GM19239 (cell line): Measurements from ENCODE around the gene PCDH9.

Experiments
- DNase-seq: peaks from one replicate; pipeline ENCODE4 v3.0.0; 2011; ENCODE audit warnings: low spot score; ENCODE audit not compliant: insufficient read length
- FAIRE-seq: peaks from 2 replicates; lab custom pipeline; 2011; peaks lifted over from hg19 to GRCh38; lab: Jason Lieb, UNC

Gene PCDH9, protein sequence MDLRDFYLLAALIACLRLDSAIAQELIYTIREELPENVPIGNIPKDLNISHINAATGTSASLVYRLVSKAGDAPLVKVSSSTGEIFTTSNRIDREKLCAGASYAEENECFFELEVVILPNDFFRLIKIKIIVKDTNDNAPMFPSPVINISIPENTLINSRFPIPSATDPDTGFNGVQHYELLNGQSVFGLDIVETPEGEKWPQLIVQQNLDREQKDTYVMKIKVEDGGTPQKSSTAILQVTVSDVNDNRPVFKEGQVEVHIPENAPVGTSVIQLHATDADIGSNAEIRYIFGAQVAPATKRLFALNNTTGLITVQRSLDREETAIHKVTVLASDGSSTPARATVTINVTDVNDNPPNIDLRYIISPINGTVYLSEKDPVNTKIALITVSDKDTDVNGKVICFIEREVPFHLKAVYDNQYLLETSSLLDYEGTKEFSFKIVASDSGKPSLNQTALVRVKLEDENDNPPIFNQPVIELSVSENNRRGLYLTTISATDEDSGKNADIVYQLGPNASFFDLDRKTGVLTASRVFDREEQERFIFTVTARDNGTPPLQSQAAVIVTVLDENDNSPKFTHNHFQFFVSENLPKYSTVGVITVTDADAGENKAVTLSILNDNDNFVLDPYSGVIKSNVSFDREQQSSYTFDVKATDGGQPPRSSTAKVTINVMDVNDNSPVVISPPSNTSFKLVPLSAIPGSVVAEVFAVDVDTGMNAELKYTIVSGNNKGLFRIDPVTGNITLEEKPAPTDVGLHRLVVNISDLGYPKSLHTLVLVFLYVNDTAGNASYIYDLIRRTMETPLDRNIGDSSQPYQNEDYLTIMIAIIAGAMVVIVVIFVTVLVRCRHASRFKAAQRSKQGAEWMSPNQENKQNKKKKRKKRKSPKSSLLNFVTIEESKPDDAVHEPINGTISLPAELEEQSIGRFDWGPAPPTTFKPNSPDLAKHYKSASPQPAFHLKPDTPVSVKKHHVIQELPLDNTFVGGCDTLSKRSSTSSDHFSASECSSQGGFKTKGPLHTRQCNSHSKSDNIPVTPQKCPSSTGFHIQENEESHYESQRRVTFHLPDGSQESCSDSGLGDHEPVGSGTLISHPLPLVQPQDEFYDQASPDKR (N-terminal part only)

DNA sequence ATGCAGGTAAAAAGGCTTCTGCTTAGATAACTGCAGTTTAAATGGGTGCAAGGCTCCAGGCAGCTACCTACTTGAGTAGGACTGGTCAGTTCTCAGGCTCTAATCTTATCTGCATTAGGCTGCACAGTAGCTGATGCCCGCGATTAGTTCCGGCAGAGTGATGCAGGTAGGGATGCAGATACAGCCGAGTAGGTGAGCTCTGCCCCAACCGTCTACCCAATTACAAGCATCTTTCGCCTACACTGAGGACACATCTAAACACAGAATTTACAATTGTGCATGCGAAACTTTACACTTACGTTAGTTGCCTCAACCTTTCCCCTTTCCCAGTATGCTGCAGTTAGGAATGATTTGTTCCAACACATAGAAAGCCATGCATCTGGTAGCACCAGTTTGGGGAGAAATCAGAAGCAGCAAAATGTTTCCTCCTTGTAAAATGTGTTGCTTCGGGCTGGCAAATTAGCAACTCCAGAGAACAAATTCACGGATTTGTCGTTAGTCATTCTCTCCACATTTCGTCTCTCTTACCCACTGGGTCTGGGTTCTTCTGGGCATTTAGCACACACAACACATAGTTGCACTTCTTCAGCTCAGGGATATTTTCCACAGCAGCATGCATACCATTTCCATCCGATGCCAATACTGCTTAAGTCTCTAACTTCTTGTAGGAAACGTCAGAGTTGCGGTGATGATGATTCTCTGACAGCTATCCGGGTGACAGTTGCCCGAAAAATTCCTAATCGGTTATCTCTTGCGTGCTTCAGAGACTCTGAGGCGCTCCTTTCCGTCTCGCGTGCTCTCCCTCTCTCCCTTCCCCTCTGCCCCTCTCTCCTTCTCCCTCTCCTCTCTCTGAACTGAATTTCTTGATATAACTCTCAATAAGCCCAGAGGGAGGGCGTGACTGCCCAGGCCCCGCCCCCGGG, at the start of gene PCDH9:
Gene PCDH9, minus strand, starts transcription at position 856 of the 923 bp plus-strand sequence. CDS start 1,896 bp downstream, outside the sequence.
- FAIRE-seq (no peak), DNase-seq (no peak)

DNA sequence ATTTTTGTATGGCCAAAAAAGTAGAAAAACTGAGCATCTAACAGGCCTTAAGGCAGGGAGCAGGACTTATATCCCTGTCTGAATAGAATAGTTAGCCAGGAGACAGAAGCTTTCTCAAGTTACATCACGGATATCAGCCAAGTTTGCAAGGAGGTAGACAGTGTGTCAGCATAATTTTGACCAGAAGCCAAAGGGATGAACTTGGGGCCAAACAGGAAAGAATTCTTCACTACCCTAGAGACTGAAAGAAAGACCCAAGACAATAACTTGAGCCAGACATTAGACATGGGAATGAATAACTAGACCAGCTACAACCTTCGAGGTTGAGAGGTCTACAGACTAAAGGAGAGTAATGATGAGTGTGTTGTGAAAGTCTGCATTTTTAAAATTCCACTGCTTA, 48.1 kb upstream of the PCDH9 start:
- no peak for FAIRE-seq
- DNase-seq, result no peak

DNA sequence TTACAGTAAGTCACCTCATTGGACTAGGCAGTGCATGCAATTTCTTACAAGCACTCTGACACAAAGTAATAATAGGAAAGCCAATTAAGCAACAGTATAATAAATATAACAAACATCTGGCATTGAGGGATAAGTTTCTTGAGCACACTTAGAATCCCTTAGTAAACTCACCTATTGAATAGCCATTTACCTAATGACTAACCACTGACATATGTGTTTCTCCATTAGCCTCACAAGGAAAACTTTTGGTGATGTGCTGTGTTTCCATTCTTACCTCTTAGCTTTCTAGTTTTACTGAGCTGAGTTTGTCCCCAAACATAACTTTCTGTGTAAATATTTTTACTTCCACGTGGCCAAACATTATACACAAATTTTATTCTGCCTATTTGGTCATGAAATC, 47.4 kb upstream of the PCDH9 start:
- FAIRE-seq (no peak), DNase-seq (no peak)

DNA sequence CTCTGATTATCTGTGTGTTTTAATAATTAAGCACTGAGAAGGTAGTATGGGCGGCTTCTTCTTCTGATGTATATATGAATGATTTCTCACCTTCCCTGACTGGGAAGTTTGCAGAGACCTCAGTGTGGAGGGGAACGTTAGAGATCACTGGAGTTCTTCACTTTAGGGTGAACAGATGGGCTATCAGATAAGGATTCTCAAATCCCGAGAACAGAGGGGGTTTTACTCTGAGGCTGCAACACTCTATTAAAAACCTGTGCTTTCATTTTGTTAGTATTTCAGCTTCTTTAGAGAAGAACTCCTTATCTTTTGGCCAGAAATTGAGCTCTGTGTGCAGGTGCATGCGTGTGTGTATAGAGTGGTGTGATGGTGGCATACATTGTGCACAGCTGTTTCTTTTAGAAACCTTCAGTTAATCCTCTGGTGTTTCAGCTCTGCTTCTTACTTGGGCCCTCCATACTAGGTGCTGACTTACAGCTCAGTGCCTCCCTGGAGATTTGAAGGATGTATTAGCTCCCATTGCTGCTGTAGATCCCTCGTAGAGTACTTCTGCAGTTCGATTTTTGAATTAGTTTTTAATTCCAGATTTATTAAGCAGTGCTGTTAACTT, 45.3 kb upstream of the PCDH9 start:
- no peak for FAIRE-seq
- DNase-seq, result no peak

DNA sequence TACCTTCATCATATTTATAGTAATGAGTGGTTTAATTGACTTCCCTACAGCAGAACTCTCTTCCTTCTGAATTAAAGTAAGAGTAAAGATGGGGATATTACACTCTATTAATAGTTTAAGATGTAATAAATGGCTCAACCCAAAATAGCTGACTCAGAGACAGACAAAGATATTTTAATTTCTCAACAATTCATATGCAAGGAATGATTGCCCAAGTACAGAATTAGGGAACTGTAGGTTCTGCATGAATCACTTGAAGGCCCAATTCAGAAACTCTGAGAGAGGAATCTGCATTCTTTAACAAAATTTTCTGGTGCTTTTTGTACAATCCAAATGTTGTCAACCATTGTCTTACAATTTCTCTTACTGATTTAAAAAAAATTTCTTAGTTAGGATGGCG, 42.9 kb upstream of the PCDH9 start:
- DNase-seq (no peak), FAIRE-seq (no peak)

DNA sequence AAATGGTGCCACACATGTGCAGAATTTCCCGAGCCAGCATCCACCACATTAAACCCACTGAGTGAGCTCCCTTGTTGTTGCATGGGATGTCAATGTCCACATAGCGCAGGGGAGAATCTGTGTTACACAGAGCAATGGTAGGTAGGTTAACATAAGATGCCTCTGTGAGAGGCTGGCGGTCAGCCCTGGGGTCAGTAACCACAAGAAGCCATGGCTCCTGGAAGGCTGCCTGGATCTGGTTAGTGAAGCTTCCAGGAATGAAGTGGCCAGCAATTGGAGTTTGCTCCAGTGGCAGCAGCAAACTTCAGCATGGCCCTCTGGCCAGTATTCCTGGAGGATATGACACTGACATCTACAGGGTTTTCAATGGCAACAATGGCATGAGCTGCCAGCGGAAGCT, 37.0 kb upstream of the PCDH9 start:
- no peak for FAIRE-seq
- no peak for DNase-seq

DNA sequence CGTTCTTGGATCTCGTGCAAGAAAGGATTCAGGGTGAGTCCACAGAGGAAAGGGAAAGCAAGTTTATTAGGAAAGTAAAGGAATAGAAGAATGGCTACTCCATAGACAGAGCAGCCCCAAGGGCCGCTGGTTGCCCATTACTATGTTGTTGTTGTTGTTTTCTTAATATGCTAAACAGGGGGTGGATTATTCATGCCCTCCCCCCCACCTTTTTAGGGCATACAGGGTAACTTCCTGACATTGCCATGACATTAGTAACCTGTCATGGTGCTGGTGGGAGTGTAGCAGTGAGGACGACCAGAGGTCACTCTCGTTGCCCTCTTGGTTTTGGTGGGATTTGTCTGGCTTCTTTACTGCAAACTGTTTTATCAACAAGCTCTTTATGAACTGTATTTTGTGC, 29.1 kb upstream of the PCDH9 start:
- FAIRE-seq, result no peak
- DNase-seq, result no peak

DNA sequence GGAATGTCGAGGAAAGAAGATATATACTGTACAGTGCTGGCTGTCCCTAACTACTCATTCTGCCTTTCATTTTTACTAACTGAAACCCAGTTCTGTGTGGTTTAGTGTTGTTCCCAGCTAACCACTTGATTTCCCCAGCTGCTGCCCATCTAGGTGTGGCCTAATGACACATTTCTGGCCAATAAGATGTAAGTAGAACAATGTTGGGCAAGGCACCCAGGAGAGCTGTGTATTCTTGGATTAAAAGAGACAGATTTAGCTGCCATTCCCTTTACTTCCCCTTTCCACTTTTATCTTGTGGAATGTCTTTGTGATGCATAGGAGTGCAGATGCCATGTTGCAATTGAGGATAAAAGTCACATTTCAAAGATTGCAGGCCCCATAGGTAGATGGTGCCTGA, 28.3 kb upstream of the PCDH9 start:
- DNase-seq (no peak), FAIRE-seq (no peak)

DNA sequence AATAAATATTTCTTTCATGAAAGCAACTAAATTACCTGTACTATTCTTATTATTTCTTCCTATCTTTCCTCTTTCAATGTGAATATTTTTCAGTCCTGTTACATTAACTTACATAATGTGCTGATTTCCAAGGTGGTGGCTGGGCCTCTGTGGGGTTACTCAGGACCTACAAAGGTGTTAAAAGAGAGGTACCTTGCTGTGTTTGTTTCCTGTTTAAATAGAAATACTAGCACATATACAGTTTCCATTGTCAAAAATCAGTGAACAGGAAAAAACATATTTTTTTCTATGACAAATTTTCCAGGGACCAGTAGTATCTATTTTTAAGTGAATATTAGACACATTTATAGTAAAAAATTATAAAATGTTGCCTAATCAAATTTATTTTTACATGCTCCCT, 8.7 kb upstream of the PCDH9 start:
- no peak for FAIRE-seq

DNA sequence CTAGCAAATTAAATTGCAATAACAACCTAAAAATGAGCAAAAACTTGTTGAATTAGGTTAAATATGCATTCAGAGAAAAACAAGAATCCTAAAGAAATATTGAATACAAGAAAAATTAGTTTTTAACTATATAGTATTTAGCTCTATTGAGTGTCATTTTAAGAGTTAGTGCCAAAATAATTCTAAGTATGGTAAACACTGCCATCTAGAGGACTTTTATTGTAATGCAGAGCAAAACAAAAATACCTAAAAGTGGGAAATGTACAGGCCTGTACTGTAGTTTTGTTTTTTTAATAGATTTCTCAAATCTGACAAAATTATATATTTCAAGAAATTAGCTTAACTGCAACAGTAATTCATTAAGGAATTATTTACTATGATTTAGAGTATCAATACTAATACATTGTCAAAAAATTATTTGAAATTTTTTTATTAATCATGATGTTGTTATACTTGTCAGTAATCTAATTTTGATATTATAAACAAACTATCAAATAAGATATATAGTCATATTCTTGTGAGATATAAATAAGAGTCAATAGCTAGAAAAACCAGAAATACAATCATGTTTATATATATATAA, 8.2 kb upstream of the PCDH9 start:
- FAIRE-seq (peak; percentile 45), DNase-seq (no peak)

More for the DNA sequence above, 8.7 kb upstream of the PCDH9 start:
- DNase-seq, result no peak

DNA sequence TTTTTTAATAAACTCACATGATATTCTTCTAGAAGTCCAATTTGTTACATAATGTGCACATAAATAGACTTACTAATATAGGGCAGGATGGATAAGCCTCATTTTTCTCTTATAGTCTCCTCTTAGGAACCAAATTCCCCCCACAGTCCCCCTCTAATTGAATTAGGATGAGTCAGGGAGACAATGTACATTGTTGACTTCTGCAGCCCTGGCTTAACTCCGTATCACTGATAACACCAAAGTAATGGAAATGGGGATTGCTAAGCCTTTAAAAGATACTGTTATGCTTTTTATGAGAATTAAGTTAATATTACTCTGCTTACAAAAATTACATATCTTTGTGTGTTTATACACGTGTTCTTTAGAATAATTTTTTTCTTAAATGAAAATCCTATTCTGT, 5.1 kb upstream of the PCDH9 start:
- DNase-seq (no peak), FAIRE-seq (no peak)

DNA sequence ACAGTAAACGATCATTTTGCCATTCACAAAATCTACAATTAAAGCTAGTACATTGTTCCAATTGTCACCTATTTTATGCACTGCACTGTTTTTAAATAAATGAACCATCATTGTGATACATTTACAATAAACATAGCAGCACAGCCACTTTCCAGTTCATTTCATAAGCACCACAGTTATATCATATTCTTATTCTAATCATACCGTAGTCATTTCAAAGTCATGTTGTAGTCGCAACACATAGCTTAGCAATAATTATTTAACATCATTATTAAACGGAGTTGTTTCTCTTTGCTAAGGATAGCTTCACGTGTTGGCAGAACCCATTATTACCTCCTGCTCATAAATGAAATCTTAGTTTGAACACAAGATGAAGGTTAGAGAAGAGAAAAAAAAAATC, 2.2 kb upstream of the PCDH9 start:
- DNase-seq, result no peak
- FAIRE-seq, result no peak

DNA sequence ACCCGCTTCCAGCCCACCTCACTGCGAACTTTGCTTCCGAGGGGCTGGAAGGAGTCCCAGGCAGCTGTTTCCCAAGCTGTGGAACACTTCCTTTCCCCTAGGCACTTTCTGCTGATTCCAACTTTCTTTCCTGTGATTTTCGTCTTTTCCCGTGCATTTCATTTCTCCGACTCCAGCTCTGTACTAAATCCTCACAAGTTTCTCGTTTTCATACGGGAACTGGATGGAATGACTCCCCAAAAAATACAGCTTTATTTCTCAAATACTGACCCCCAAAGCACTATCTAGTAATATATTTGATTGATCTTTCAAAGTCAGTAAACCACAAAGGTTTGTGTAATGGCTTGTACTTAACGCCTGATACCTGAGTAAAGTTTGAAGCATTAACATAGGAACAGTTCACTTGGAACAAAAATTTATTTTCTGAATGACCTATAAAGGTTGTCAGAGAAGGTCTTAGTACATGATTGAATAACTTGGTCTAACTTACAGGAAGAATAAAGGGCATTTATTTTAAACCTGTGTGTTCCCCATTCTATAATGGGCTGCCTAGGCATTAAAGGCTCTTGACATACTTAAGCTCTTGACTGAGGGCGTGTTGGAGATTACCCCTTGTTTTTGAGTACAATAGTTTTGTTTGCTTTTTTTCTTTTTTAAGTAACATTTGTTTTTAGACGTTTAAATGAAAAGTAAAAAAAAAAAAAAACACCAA, 1.3 kb upstream of the PCDH9 start:
- no peak for DNase-seq
- FAIRE-seq, result no peak

DNA sequence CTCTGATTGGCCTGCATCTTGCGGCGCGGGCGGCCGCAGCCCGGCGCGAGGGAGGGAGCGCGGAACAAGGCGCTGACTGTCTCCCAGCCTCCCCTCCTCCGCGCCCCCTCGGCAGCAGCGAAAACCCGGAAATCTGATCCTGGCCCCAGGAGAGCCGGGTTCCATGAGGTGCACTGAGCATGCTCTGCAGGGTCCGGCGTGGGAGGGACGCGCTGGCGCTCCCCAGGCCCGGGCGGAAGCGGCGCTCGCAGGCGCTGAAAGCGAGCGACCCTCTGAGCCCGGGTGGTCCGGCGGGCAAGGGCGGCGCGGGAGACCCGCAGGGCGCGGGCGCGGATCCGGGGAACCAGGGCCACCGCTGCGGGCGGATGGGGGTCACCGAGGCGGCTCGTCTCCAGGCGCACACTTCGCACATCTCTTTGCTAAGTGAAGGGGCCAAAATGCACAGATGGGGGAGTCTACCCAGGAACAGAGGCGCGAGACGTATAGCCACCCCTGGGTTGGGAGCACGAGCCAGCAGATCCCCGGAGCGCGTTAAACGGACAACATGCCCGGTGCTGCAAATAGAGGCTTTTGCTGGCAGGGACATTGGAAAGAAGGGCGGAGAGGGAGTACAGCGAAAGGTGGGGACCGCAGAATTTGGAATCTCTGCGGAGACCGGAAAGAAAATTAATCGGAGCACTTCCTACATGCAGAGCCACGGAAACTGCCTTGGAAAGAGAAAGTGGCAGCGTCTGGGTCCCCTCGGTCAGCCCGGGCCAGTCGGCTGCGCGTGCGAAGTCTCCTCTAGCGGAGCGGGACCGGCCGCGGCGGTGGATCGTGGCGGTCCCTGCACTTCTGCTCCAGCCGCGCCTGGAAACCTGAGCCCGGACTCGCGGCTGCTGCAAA, 510 bp upstream of the PCDH9 start:
- FAIRE-seq (peak; percentile 89), DNase-seq (peak; percentile 66)

DNA sequence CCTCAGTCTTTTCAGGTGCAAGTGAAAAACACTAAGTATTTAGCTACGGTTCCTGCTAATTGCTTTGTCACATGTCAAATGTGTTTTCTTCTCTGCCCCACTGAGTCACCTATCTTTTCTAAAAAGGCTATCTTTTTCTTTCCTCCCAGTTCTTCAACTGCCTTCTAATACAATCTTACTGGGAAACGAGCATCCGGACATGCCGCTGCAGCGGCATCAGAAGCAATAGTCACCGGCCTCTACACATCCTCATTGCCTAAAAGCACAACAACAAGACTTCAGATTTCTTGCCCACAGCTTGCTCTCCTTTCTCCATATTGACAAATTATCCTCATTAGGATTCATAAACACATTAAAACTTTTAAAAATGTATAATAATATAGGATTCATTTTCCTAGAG, 1.2 kb downstream of the PCDH9 start:
- no peak for DNase-seq
- no peak for FAIRE-seq

DNA sequence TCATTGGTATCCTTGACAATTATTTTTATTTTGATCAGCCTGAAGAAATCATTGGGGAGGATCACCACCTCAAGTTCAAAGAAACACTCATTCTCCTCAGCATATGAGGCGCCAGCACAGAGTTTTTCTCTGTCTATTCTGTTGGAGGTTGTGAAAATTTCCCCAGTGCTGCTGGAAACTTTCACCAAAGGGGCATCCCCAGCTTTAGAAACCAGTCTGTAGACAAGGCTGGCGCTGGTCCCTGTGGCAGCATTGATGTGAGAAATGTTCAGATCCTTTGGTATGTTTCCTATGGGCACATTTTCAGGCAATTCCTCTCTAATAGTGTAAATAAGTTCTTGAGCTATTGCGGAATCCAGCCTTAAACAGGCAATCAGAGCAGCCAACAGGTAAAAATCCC, 2.1 kb downstream of the PCDH9 start:
- no peak for FAIRE-seq
- no peak for DNase-seq

DNA sequence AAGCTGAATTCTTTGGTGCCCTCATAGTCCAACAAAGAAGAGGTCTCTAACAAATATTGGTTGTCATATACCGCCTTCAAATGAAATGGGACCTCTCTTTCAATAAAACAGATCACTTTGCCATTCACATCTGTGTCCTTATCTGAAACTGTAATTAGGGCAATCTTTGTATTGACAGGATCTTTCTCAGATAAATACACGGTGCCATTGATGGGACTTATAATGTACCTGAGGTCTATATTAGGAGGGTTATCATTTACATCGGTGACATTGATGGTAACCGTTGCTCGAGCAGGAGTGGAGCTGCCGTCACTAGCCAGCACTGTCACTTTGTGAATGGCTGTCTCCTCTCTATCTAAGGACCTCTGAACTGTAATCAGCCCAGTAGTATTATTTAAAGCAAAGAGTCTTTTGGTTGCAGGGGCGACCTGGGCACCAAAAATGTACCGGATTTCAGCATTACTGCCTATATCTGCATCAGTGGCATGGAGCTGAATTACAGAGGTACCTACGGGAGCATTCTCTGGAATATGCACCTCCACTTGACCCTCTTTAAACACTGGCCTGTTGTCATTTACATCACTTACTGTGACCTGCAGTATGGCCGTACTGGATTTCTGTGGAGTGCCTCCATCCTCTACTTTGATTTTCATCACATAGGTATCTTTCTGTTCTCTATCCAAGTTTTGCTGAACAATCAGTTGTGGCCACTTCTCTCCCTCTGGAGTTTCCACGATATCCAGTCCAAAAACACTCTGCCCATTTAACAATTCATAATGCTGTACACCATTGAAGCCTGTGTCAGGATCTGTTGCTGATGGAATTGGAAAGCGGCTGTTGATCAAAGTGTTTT, 2.8 kb downstream of the PCDH9 start:
- DNase-seq (no peak), FAIRE-seq (no peak)
